ENCODE measurements around the gene BCR. TPM values are rescaled to one million over a fixed set of nuclear protein-coding genes. Genes with fewer than 3 reads are reported as not detected.

BCR gene
- total RNA-seq, 2 donors from 2014 or later: 43.3 to 50.3 TPM

- Mint-ChIP-seq H3K27me3 (no peaks in the 10 kb centered on the region), H3K9me3 (no peaks in the 10 kb centered on the region), H3K36me3 (ENCODE audit: low read depth) (peaks cover 23% of the 10 kb centered on the region), H3K4me3 (no peak overlapping the region), H3K4me1 (no peaks in the 10 kb centered on the region), H3K27ac (no peak overlapping the region)
- ATAC-seq (replicated peaks): peak; percentile 71
Observed at GRCh38 chr22:23281406-23282088, 101.2 kb downstream of the BCR start.

- Mint-ChIP-seq H3K9me3 (no peaks in the 10 kb centered on the region), H3K27me3 (no peaks in the 10 kb centered on the region)
Observed at GRCh38 chr22:23282089-23282501, 101.8 kb downstream of the BCR start.

GRCh38 chr22:23282516-23282915, 102.2 kb downstream of the BCR start:
- Mint-ChIP-seq H3K4me1 (no peaks in the 10 kb centered on the region), H3K27me3 (no peaks in the 10 kb centered on the region), H3K27ac (no peak overlapping the region), H3K36me3 (ENCODE audit: low read depth) (peaks cover 29% of the 10 kb centered on the region), H3K9me3 (no peaks in the 10 kb centered on the region), H3K4me3 (no peak overlapping the region)
- no peak for ATAC-seq (replicated peaks)

More at GRCh38 chr22:23282089-23282501, 101.8 kb downstream of the BCR start:
- Mint-ChIP-seq H3K4me3 (no peak overlapping the region), H3K4me1 (no peaks in the 10 kb centered on the region), H3K36me3 (ENCODE audit: low read depth) (peaks cover 29% of the 10 kb centered on the region), H3K27ac (no peak overlapping the region)
- no peak for ATAC-seq (replicated peaks)

GRCh38 chr22:23282986-23283385, 102.7 kb downstream of the BCR start:
- Mint-ChIP-seq H3K9me3 (no peaks in the 10 kb centered on the region), H3K4me3 (no peak overlapping the region), H3K36me3 (ENCODE audit: low read depth) (peaks cover 33% of the 10 kb centered on the region), H3K4me1 (no peaks in the 10 kb centered on the region), H3K27ac (no peak overlapping the region), H3K27me3 (no peaks in the 10 kb centered on the region)
- ATAC-seq (replicated peaks): no peak

GRCh38 chr22:23283591-23284503, 103.5 kb downstream of the BCR start:
- peaks cover 41% of the 10 kb centered on the region for H3K36me3 Mint-ChIP-seq (ENCODE audit: low read depth)
- no peak overlapping the region for H3K4me3 Mint-ChIP-seq
- no peaks in the 10 kb centered on the region for H3K4me1 Mint-ChIP-seq
- no peak overlapping the region for H3K27ac Mint-ChIP-seq
- no peaks in the 10 kb centered on the region for H3K27me3 Mint-ChIP-seq
- no peak for ATAC-seq (replicated peaks)
- no peaks in the 10 kb centered on the region for H3K9me3 Mint-ChIP-seq

- Mint-ChIP-seq H3K9me3 (no peaks in the 10 kb centered on the region), H3K36me3 (ENCODE audit: low read depth) (peaks cover 44% of the 10 kb centered on the region), H3K27me3 (no peaks in the 10 kb centered on the region), H3K27ac (no peak overlapping the region), H3K4me3 (no peak overlapping the region), H3K4me1 (no peaks in the 10 kb centered on the region)
- ATAC-seq (replicated peaks): no peak
Observed at GRCh38 chr22:23284504-23285033, 104.3 kb downstream of the BCR start.

GRCh38 chr22:23285236-23285635, 104.9 kb downstream of the BCR start:
- no peaks in the 10 kb centered on the region for H3K27me3 Mint-ChIP-seq
- no peak overlapping the region for H3K4me3 Mint-ChIP-seq
- H3K36me3 Mint-ChIP-seq (ENCODE audit: low read depth): peaks cover 49% of the 10 kb centered on the region
- ATAC-seq (replicated peaks): no peak
- H3K4me1 Mint-ChIP-seq: no peaks in the 10 kb centered on the region
- no peaks in the 10 kb centered on the region for H3K9me3 Mint-ChIP-seq
- H3K27ac Mint-ChIP-seq: no peak overlapping the region

- Mint-ChIP-seq H3K27ac (no peak overlapping the region), H3K4me3 (no peak overlapping the region), H3K4me1 (no peaks in the 10 kb centered on the region), H3K36me3 (ENCODE audit: low read depth) (peaks cover 49% of the 10 kb centered on the region), H3K27me3 (no peaks in the 10 kb centered on the region), H3K9me3 (no peaks in the 10 kb centered on the region)
- ATAC-seq (replicated peaks): no peak
Observed at GRCh38 chr22:23285734-23286133, 105.4 kb downstream of the BCR start.

GRCh38 chr22:23286296-23286695, 106.0 kb downstream of the BCR start:
- no peaks in the 10 kb centered on the region for H3K9me3 Mint-ChIP-seq
- H3K4me1 Mint-ChIP-seq: no peaks in the 10 kb centered on the region
- no peak for ATAC-seq (replicated peaks)
- H3K4me3 Mint-ChIP-seq: no peak overlapping the region
- H3K27me3 Mint-ChIP-seq: no peaks in the 10 kb centered on the region
- no peak overlapping the region for H3K27ac Mint-ChIP-seq
- peaks cover 53% of the 10 kb centered on the region for H3K36me3 Mint-ChIP-seq (ENCODE audit: low read depth)

GRCh38 chr22:23287136-23288095, 107.1 kb downstream of the BCR start:
- Mint-ChIP-seq H3K4me3 (no peak overlapping the region), H3K27ac (no peak overlapping the region), H3K4me1 (peaks cover 3% of the 10 kb centered on the region), H3K36me3 (ENCODE audit: low read depth) (peaks cover 64% of the 10 kb centered on the region), H3K27me3 (no peaks in the 10 kb centered on the region), H3K9me3 (no peaks in the 10 kb centered on the region)
- ATAC-seq (replicated peaks): no peak

- Mint-ChIP-seq H3K4me1 (peaks cover 3% of the 10 kb centered on the region), H3K4me3 (no peak overlapping the region), H3K27ac (no peak overlapping the region), H3K27me3 (no peaks in the 10 kb centered on the region), H3K9me3 (no peaks in the 10 kb centered on the region), H3K36me3 (ENCODE audit: low read depth) (peaks cover 75% of the 10 kb centered on the region)
- ATAC-seq (replicated peaks): no peak
Observed at GRCh38 chr22:23288301-23289129, 108.2 kb downstream of the BCR start.

- no peak overlapping the region for H3K4me3 Mint-ChIP-seq
- no peak overlapping the region for H3K27ac Mint-ChIP-seq
- no peaks in the 10 kb centered on the region for H3K27me3 Mint-ChIP-seq
- no peaks in the 10 kb centered on the region for H3K9me3 Mint-ChIP-seq
- peaks cover 3% of the 10 kb centered on the region for H3K4me1 Mint-ChIP-seq
- H3K36me3 Mint-ChIP-seq (ENCODE audit: low read depth): peaks cover 81% of the 10 kb centered on the region
- ATAC-seq (replicated peaks): no peak
Observed at GRCh38 chr22:23289130-23289503, 108.8 kb downstream of the BCR start.

Data from activated T-helper 17 cell treated with anti-CD3 and anti-CD28 coated beads, Interleukin-2, amount 50 U/mL, for 72 hours (primary cell).